HCT116 (cell line): ENCODE results near the gene CLCN3. TPM values are rescaled to one million over a fixed set of nuclear protein-coding genes. Genes with fewer than 3 reads are reported as not detected.

Experiments
- ATAC-seq: fragments of 200-7000 bp; cut with Tn5 transposase; 2 replicates; pipeline ENCODE4 v1.9.1; 2020; ENCODE audit warnings: mild to moderate bottlenecking, moderate library complexity
- BruUV-seq: library from RNA; stranded (reverse); fragments of 400-500 nt; replicated peaks from 2 replicates; lab custom pipeline; 2021; lab: Mats Ljungman, UMichigan
- CTCF ChIA-PET: fragments of 300-600 bp; sonication (Branson Sonifier 250); formaldehyde crosslinking; loops from one replicate; lab custom pipeline; 2021; ENCODE audit warnings: antibody characterized with exemption; lab: Charles Lee
- POLR2A ChIA-PET: fragments of 300-600, 350-600 bp; sonication (Branson Sonifier 250); formaldehyde crosslinking; loops from one replicate; lab custom pipeline; 2021; ENCODE audit warnings: antibody characterized with exemption; lab: Charles Lee
- RAD21 ChIA-PET, 2 experiments: fragments of 300-600 bp; sonication (Branson Sonifier 250); formaldehyde crosslinking; loops; one replicate each; lab custom pipeline; 2023; ENCODE audit warnings: low total read pairs in 2 of 2; ENCODE audit not compliant: uncharacterized antibody in 2 of 2, unreplicated experiment in 2 of 2, low non-redundant PET in 1 of 2; lab: Charles Lee
- DNase-seq: peaks from one replicate; pipeline ENCODE4 v3.0.0-alpha.2; 2010; ENCODE audit warnings: low read depth, low spot score
- H2AFZ ChIP-seq: fragments of 200-600 bp; shearing (Covaris generic), sonication (generic); 2 replicates; pipeline ENCODE4 v1.6.1; 2017; ENCODE audit warnings: low read depth, mixed run types, mixed read lengths, antibody characterized with exemption, low read length; ENCODE audit not compliant: poor library complexity, severe bottlenecking
- H3K27ac ChIP-seq: 2 replicates; pipeline ENCODE4 v1.5.1; 2012; ENCODE audit warnings: low read depth, low read length
- H3K27me3 ChIP-seq: fragments of 200-600 bp; sonication (generic); 2 replicates; pipeline ENCODE4 v1.6.1; 2016; ENCODE audit warnings: mixed run types, low read length, mixed read lengths; ENCODE audit not compliant: insufficient read depth
- H3K36me3 ChIP-seq, 2 experiments: fragments of 200-500 bp in 1 of 2; fragments of 200-600 bp in 1 of 2; sonication (Bioruptor generic) in 1 of 2; sonication (generic) in 1 of 2; 2 replicates each; pipeline versions ENCODE4 v1.5.1 to v1.6.1; 2014 to 2016; ENCODE audit warnings: low read length in 2 of 2, inconsistent platforms in 1 of 2, mixed read lengths in 1 of 2, mixed run types in 1 of 2; ENCODE audit not compliant: insufficient read depth in 2 of 2, control insufficient read depth in 1 of 2
- H3K4me1 ChIP-seq, 2 experiments: fragments of 200-600 bp in 1 of 2; sonication (generic) in 1 of 2; 2 replicates each; pipeline versions ENCODE4 v1.5.1 to v1.6.1; 2012 to 2017; ENCODE audit warnings: low read length in 2 of 2, inconsistent platforms in 1 of 2, mild to moderate bottlenecking in 1 of 2, mixed read lengths in 1 of 2, mixed run types in 1 of 2, moderate library complexity in 1 of 2; ENCODE audit not compliant: insufficient read depth in 2 of 2, control insufficient read depth in 1 of 2
- H3K4me2 ChIP-seq: fragments of 200-600 bp; sonication (generic); 2 replicates; pipeline ENCODE4 v1.6.1; 2017; ENCODE audit warnings: mixed run types, low read length, mixed read lengths
- H3K4me3 ChIP-seq, 2 experiments: fragments of 200-600 bp in 1 of 2; sonication (generic) in 1 of 2; replicated peaks in 1 of 2; 2 replicates each; pipeline ENCODE4 v1.5.1; 2011 to 2016; ENCODE audit warnings: low read length in 2 of 2, control low read depth in 1 of 2, low read depth in 1 of 2, mild to moderate bottlenecking in 1 of 2, mixed read lengths in 1 of 2, mixed run types in 1 of 2
- H3K79me2 ChIP-seq: fragments of 200-600 bp; sonication (generic); 2 replicates; pipeline ENCODE4 v1.6.1; 2017; ENCODE audit warnings: mild to moderate bottlenecking, mixed run types, low read length, moderate library complexity, mixed read lengths; ENCODE audit not compliant: insufficient read depth
- H3K9ac ChIP-seq: fragments of 200-600 bp; sonication (generic); 2 replicates; pipeline ENCODE4 v1.6.1; 2016; ENCODE audit warnings: low read length, mixed read lengths
- H3K9me2 ChIP-seq: fragments of 200-600 bp; sonication (generic), shearing (Covaris generic); 2 replicates; pipeline ENCODE4 v1.6.1; 2017; ENCODE audit warnings: mixed run types, mild to moderate bottlenecking, moderate library complexity; ENCODE audit not compliant: insufficient read depth
- H3K9me3 ChIP-seq, 2 experiments: fragments of 200-500 bp in 1 of 2; fragments of 200-600 bp in 1 of 2; sonication (Bioruptor generic) in 1 of 2; sonication (generic) in 1 of 2; 2 replicates each; pipeline ENCODE4 v1.6.1; 2014 to 2017; ENCODE audit warnings: low read length in 2 of 2, mixed read lengths in 2 of 2, inconsistent platforms in 1 of 2, low read depth in 1 of 2, mild to moderate bottlenecking in 1 of 2, mixed run types in 1 of 2, moderate library complexity in 1 of 2; ENCODE audit not compliant: control insufficient read depth in 1 of 2, insufficient read depth in 1 of 2
- H4K20me1 ChIP-seq: fragments of 200-600 bp; sonication (generic), shearing (Covaris generic); 2 replicates; pipeline ENCODE4 v1.6.1; 2017; ENCODE audit warnings: mixed run types, mild to moderate bottlenecking, moderate library complexity; ENCODE audit not compliant: insufficient read depth
- CEBPB ChIP-seq: IDR thresholded peaks from 2 replicates; pipeline ENCODE4 v1.6.1; 2012; ENCODE audit warnings: low read depth
- REST ChIP-seq: IDR thresholded peaks from 2 replicates; pipeline ENCODE4 v1.6.1; 2012; ENCODE audit warnings: low read depth
- intact Hi-C: fragments of 100-400 bp; cut with micrococcal nuclease; formaldehyde crosslinking; loops from 2 replicates; pipeline ENCODE4 v1.10.0; 2022
- total RNA-seq: library from RNA; stranded (reverse); gene quantifications from one replicate; pipeline ENCODE4 v1.2.1, GENCODE V29; 2021; ENCODE audit not compliant: unreplicated experiment

Gene CLCN3
- total RNA-seq, 1 experiment from 2014 or later: 60.4 TPM

- CTCF ChIA-PET: no interaction called here
Measured at GRCh38 chr4:169741569-169741968, 121.2 kb downstream of the CLCN3 start.

More at GRCh38 chr4:169741569-169741968, 121.2 kb downstream of the CLCN3 start:
- Histone ChIP-seq H3K27me3 (no peaks in the 10 kb centered on the region), H3K9me2 (no peaks in the 10 kb centered on the region), H3K4me3 (no peak overlapping the region), H3K9me3 (no peaks in the 10 kb centered on the region), H3K27ac (no peak overlapping the region), H2AFZ (no peak overlapping the region), H3K9ac (no peak overlapping the region), H4K20me1 (no peaks in the 10 kb centered on the region), H3K4me1 (peaks cover 0 to 10% of the 10 kb centered on the region in 2 experiments; a peak in 2 of 4 replicates), H3K4me2 (no peak overlapping the region), H3K36me3 (peaks cover 0 to 2% of the 10 kb centered on the region in 2 experiments; a peak in 3 of 4 replicates), H3K79me2 (no peaks in the 10 kb centered on the region)
- TF ChIP-seq REST (no peak), CEBPB (peak; percentile 59; the same call in 1 of the 2 replicates)
- ChIA-PET RAD21 (no interaction called here), POLR2A (no interaction called here)
- no peak for ATAC-seq
- DNase-seq: no peak
- intact Hi-C loops: no loop called here
- TSS peak; percentile 16 for BruUV-seq
